CD4-positive, alpha-beta T cell (primary cell): ENCODE measurements around the gene ATP5F1D. TPM values are rescaled to one million over a fixed set of nuclear protein-coding genes. Genes with fewer than 3 reads are reported as not detected.
A peak's percentile ranks its signal among the peaks of the same experiment; 100 is the strongest.

ENCODE experiments used
- ATAC-seq: fragments of 200-7000 bp; cut with Tn5 transposase; one replicate; pipeline ENCODE4 v1.10.0; 2022; ENCODE audit warnings: mild to moderate bottlenecking; ENCODE audit not compliant: poor library complexity
- CTCF ChIA-PET: fragments of 350-600 bp; sonication (Branson Sonifier 250); formaldehyde crosslinking; loops from one replicate; lab custom pipeline; 2021; ENCODE audit warnings: antibody characterized with exemption, inconsistent platforms; lab: Charles Lee
- POLR2A ChIA-PET: fragments of 350-600 bp; sonication (Branson Sonifier 250); formaldehyde crosslinking; loops from one replicate; lab custom pipeline; 2021; ENCODE audit warnings: antibody characterized with exemption, inconsistent platforms; lab: Charles Lee
- DNase-seq, 14 experiments: peaks; one replicate each; pipeline ENCODE4 v3.0.0-alpha.2; 2013 to 2020; ENCODE audit warnings: mixed read lengths in 2 of 14
- H3K27ac ChIP-seq, 2 donors: one replicate each; pipeline versions ENCODE4 v1.5.1 to v1.7.0; 2013; ENCODE audit warnings: low read length in 2 of 2, low read depth in 1 of 2, mild to moderate bottlenecking in 1 of 2
- H3K27me3 ChIP-seq, 2 experiments: 1 replicate in 1 of 2; 2 replicates in 1 of 2; pipeline versions ENCODE4 v1.6.1 to v1.7.0; 2013; ENCODE audit warnings: low read length in 2 of 2, control low read depth in 1 of 2, mild to moderate bottlenecking in 1 of 2, moderate library complexity in 1 of 2; ENCODE audit not compliant: insufficient read depth in 2 of 2, control insufficient read depth in 1 of 2
- H3K36me3 ChIP-seq: one replicate; pipeline ENCODE4 v1.6.1; 2013; ENCODE audit warnings: low read length, control low read depth; ENCODE audit not compliant: insufficient read depth
- H3K4me1 ChIP-seq: one replicate; pipeline ENCODE4 v1.6.1; 2013; ENCODE audit warnings: low read length, control low read depth; ENCODE audit not compliant: insufficient read depth
- H3K4me3 ChIP-seq: one replicate; pipeline ENCODE4 v1.5.1; 2013; ENCODE audit warnings: mild to moderate bottlenecking, low read length, moderate library complexity
- H3K9me3 ChIP-seq, 2 experiments: 1 replicate in 1 of 2; 2 replicates in 1 of 2; pipeline versions ENCODE4 v1.6.1 to v1.7.0; 2013; ENCODE audit warnings: low read length in 2 of 2, mild to moderate bottlenecking in 2 of 2, control low read depth in 1 of 2, moderate library complexity in 1 of 2; ENCODE audit not compliant: control insufficient read depth in 1 of 2, insufficient read depth in 1 of 2
- H3K27ac Mint-ChIP-seq: one replicate; pipeline ENCODE4 v1.8.0; 2020; ENCODE audit warnings: mixed read lengths
- H3K27me3 Mint-ChIP-seq: one replicate; pipeline ENCODE4 v1.8.0; 2021; ENCODE audit warnings: mixed read lengths
- H3K36me3 Mint-ChIP-seq: one replicate; pipeline ENCODE4 v1.8.0; 2021; ENCODE audit warnings: low read depth, mixed read lengths
- H3K4me1 Mint-ChIP-seq: one replicate; pipeline ENCODE4 v1.8.0; 2021; ENCODE audit warnings: low read depth, mixed read lengths
- H3K4me3 Mint-ChIP-seq: one replicate; pipeline ENCODE4 v1.8.0; 2020; ENCODE audit warnings: mild to moderate bottlenecking, mixed read lengths
- H3K9me3 Mint-ChIP-seq: one replicate; pipeline ENCODE4 v1.8.0; 2020; ENCODE audit warnings: mixed read lengths
- intact Hi-C, 2 experiments: fragments of 100-400 bp; cut with DNase I in 1 of 2; cut with micrococcal nuclease in 1 of 2; formaldehyde crosslinking; loops; one replicate each; pipeline versions ENCODE4 v1.15.1 to v1.9.0; 2023 to 2025; cut with DNase I, micrococcal nuclease
- total RNA-seq, 174 experiments: library from RNA in 2 of 174; stranded (reverse) in 2 of 174; gene quantifications; one replicate each; pipeline ENCODE4 v1.2.3 and lab custom pipeline; 2021 to 2026
- TF ChIP-seq, protein P1 (sequence below): fragments of 200-600 bp; IDR thresholded peaks from one replicate; pipeline ENCODE4 v1.8.0; 2022; ENCODE audit warnings: antibody characterized with exemption, mild to moderate bottlenecking

ATP5F1D gene
- total RNA-seq, 2 experiments from 2014 or later = 77.6 to 92.6 TPM

DNA sequence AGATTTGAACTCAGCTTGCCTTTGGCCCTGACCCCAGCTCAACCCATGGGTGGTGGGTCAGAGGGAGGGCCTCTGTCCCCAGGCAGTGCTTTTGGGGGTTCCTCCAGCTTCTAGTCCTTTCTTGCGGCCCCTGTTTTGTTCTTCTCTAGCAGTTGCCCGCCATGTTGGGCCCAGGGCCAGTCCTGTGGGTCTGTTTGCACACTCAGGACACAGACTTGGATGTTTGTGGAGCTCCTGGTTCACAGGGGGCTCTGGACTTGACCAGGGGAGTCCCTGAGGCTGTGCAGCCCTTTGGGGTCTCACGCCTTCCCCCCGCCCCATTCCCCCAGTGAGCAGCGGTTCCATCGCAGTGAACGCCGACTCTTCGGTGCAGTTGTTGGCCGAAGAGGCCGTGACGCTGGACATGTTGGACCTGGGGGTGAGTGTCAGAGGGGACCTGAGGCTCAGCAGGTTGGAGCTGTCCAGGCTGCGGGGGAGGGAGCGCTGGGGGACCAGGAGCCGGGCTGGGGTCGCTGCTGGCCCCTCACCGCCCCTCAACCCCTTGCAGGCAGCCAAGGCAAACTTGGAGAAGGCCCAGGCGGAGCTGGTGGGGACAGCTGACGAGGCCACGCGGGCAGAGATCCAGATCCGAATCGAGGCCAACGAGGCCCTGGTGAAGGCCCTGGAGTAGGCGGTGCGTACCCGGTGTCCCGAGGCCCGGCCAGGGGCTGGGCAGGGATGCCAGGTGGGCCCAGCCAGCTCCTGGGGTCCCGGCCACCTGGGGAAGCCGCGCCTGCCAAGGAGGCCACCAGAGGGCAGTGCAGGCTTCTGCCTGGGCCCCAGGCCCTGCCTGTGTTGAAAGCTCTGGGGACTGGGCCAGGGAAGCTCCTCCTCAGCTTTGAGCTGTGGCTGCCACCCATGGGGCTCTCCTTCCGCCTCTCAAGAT lies 2.5 kb downstream of the ATP5F1D start:
- ChIA-PET POLR2A (interaction anchor here (0.6 to 7.9 kb wide), 9 partner anchors 9 to 447 kb away, joined by 3 to 476 read pairs (median 16); partner anchors contain the start of genes ARHGAP45, CIRBP, FAM174C and GPX4), CTCF (interaction anchor here (0.6 to 3.1 kb wide), 30 partner anchors 9 to 248 kb away, joined by 3 to 255 read pairs (median 6); partner anchors contain the start of genes ABCA7, ARHGAP45, CIRBP and CNN2)
- Histone ChIP-seq H3K27ac (no peak overlapping the region), H3K9me3 (no peaks in the 10 kb centered on the region), H3K36me3 (peaks cover 7% of the 10 kb centered on the region), H3K27me3 (no peaks in the 10 kb centered on the region), H3K4me1 (peaks cover 71% of the 10 kb centered on the region), H3K4me3 (no peak overlapping the region)
- peaks cover 4% of the 10 kb centered on the region for H3K27me3 Mint-ChIP-seq
- peaks cover 22% of the 10 kb centered on the region for H3K4me1 Mint-ChIP-seq
- TF ChIP-seq, protein P1, sequence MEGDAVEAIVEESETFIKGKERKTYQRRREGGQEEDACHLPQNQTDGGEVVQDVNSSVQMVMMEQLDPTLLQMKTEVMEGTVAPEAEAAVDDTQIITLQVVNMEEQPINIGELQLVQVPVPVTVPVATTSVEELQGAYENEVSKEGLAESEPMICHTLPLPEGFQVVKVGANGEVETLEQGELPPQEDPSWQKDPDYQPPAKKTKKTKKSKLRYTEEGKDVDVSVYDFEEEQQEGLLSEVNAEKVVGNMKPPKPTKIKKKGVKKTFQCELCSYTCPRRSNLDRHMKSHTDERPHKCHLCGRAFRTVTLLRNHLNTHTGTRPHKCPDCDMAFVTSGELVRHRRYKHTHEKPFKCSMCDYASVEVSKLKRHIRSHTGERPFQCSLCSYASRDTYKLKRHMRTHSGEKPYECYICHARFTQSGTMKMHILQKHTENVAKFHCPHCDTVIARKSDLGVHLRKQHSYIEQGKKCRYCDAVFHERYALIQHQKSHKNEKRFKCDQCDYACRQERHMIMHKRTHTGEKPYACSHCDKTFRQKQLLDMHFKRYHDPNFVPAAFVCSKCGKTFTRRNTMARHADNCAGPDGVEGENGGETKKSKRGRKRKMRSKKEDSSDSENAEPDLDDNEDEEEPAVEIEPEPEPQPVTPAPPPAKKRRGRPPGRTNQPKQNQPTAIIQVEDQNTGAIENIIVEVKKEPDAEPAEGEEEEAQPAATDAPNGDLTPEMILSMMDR = peak; percentile 85
- H3K36me3 Mint-ChIP-seq = peaks cover 4% of the 10 kb centered on the region
- peak; percentile 45 for ATAC-seq
- DNase-seq = peak; percentile 79 to 92 (median 86)
- peak overlapping the region; percentile 82 for H3K27ac Mint-ChIP-seq
- peak overlapping the region; percentile 84 for H3K4me3 Mint-ChIP-seq
- intact Hi-C loops = loop anchor here (1.0 to 10.0 kb wide), 5 partner anchors 22 to 449 kb away; partner anchors contain the start of genes CNN2 (in 1 of the 2), PTBP1 (in 1 of the 2), RNU6-2 (in 1 of the 2) and TMEM259 (in 1 of the 2)
- no peaks in the 10 kb centered on the region for H3K9me3 Mint-ChIP-seq

DNA sequence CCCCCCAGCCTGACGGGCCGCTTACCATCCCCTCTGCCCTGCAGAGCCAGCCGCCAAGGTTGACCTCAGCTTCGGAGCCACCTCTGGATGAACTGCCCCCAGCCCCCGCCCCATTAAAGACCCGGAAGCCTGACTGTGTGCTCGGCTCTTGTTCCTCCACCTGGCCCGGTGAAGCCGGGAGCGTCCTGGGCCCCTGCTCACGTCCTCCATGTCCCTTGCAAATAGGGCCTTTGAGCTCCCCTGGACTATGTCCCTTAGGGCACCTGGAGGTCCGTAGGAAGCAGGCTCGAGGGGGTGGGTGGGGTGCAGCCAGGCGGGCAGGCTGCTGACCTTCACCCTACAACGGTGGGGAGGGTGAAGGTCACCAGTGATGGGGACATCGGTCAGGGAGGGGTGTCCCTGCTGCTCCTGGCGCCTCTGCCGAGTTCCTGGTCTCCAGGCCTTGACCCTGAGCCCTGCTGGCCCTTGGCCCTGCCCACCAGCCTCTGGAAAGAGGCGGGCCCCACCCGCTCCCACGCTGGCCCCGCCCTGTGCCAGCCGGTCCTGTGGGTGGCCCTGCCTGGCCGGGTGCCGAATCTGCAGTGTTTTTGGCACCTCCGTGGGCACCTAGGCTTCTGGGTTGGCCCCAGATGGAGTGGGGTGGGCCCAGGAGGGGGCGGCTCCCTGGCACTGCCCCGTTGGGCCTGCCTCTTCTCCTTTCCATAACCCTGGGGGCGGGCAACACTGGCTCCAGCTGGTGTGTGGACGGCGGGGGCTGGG lies 3.3 kb downstream of the ATP5F1D start:
- H3K4me3 ChIP-seq = no peak overlapping the region
- peaks cover 63% of the 10 kb centered on the region for H3K4me1 ChIP-seq
- ATAC-seq (no peak), DNase-seq (peak in 3 of 14 experiments; percentile 21 to 67 (median 43))
- Mint-ChIP-seq H3K27ac (peak overlapping the region; percentile 82), H3K36me3 (peaks cover 9% of the 10 kb centered on the region), H3K27me3 (peaks cover 4% of the 10 kb centered on the region), H3K9me3 (no peaks in the 10 kb centered on the region), H3K4me3 (peak overlapping the region; percentile 83), H3K4me1 (peaks cover 17% of the 10 kb centered on the region)
- no peaks in the 10 kb centered on the region for H3K27me3 ChIP-seq
- CTCF ChIA-PET = interaction anchor here (0.6 to 3.1 kb wide), 30 partner anchors 8 to 249 kb away, joined by 3 to 255 read pairs (median 6); partner anchors contain the start of genes ABCA7, ARHGAP45, CIRBP and CNN2
- peaks cover 7% of the 10 kb centered on the region for H3K36me3 ChIP-seq
- no peak overlapping the region for H3K27ac ChIP-seq
- POLR2A ChIA-PET = interaction anchor here (0.6 to 7.9 kb wide), 8 partner anchors 8 to 448 kb away, joined by 3 to 476 read pairs (median 20); partner anchors contain the start of genes ARHGAP45, CIRBP, FAM174C and PTBP1
- intact Hi-C loops = loop anchor here (1.0 to 10.0 kb wide), 5 partner anchors 21 to 450 kb away; partner anchors contain the start of genes CNN2 (in 1 of the 2), PTBP1 (in 1 of the 2), RNU6-2 (in 1 of the 2) and TMEM259 (in 1 of the 2)
- TF ChIP-seq, protein P1 = no peak
- H3K9me3 ChIP-seq = no peaks in the 10 kb centered on the region
